ENCODE results near the gene ZNRF1.
A peak's percentile ranks its signal among the peaks of the same experiment; 100 is the strongest.

DNA sequence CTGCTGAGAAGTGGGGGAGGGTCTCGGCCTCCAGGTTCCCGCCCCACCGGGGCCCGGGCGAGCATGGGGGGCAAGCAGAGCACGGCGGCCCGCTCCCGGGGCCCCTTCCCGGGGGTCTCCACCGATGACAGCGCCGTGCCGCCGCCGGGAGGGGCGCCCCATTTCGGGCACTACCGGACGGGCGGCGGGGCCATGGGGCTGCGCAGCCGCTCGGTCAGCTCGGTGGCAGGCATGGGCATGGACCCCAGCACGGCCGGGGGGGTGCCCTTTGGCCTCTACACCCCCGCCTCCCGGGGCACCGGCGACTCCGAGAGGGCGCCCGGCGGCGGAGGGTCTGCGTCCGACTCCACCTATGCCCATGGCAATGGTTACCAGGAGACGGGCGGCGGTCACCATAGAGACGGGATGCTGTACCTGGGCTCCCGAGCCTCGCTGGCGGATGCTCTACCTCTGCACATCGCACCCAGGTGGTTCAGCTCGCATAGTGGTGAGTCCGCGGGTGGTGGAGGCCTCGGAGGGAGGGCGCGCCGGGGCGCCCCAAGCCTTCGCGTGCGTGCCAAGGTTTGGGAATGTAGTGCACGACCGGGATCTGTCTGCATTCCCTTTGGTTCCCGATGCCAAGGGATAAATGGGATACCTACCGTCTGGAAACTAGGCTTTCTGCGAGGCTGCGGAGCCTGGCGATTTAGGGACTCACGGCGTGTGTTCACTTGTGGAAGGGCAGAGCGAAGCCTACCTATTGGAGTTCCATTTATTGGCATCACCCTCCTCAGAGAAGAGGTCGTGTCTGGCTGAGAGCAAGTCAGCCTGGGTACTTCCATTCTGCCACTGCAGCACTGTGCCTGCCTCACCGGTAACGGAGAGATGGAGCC is 1.0 kb downstream of the ZNRF1 start:
- TF ChIP-seq, protein P1, sequence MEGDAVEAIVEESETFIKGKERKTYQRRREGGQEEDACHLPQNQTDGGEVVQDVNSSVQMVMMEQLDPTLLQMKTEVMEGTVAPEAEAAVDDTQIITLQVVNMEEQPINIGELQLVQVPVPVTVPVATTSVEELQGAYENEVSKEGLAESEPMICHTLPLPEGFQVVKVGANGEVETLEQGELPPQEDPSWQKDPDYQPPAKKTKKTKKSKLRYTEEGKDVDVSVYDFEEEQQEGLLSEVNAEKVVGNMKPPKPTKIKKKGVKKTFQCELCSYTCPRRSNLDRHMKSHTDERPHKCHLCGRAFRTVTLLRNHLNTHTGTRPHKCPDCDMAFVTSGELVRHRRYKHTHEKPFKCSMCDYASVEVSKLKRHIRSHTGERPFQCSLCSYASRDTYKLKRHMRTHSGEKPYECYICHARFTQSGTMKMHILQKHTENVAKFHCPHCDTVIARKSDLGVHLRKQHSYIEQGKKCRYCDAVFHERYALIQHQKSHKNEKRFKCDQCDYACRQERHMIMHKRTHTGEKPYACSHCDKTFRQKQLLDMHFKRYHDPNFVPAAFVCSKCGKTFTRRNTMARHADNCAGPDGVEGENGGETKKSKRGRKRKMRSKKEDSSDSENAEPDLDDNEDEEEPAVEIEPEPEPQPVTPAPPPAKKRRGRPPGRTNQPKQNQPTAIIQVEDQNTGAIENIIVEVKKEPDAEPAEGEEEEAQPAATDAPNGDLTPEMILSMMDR (IDR thresholded peaks at IDR 0.05), result peak in 1 of 4 experiments; percentile 13
- no peak for TF ChIP-seq POLR2A (IDR thresholded peaks at IDR 0.05)
- TF ChIP-seq EP300 (IDR thresholded peaks at IDR 0.05), result no peak
- TF ChIP-seq POLR2AphosphoS5 (IDR thresholded peaks at IDR 0.05), result no peak
